H9 (cell line): Measurements from ENCODE around the gene PCDHGA10. TPM values are rescaled to one million over a fixed set of nuclear protein-coding genes. Genes with fewer than 3 reads are reported as not detected.

Experiments
- DNase-seq: peaks from one replicate; pipeline ENCODE4 v3.0.0-alpha.2; 2017
- H2AFZ ChIP-seq: one replicate; pipeline ENCODE4 v1.6.1; 2013; ENCODE audit warnings: mild to moderate bottlenecking, low read length, control low read depth, moderate library complexity
- H2AK5ac ChIP-seq: 2 replicates; pipeline ENCODE4 v1.6.1; 2013; ENCODE audit warnings: low read length, control low read depth, mixed read lengths; ENCODE audit not compliant: insufficient read length
- H2BK120ac ChIP-seq: one replicate; pipeline ENCODE4 v1.6.1; 2013; ENCODE audit warnings: low read depth, mild to moderate bottlenecking, low read length, control low read depth, inconsistent platforms; ENCODE audit not compliant: poor library complexity, severe bottlenecking
- H2BK12ac ChIP-seq: 2 replicates; pipeline ENCODE4 v1.6.1; 2013; ENCODE audit warnings: low read length, control low read depth, mixed read lengths, low read depth; ENCODE audit not compliant: insufficient read length
- H2BK15ac ChIP-seq: 2 replicates; pipeline ENCODE4 v1.6.1; 2013; ENCODE audit warnings: low read depth, low read length, control low read depth
- H2BK20ac ChIP-seq: one replicate; pipeline ENCODE4 v1.6.1; 2013; ENCODE audit warnings: low read depth, mild to moderate bottlenecking, low read length, control low read depth, inconsistent platforms; ENCODE audit not compliant: poor library complexity, severe bottlenecking
- H2BK5ac ChIP-seq: 2 replicates; pipeline ENCODE4 v1.6.1; 2013; ENCODE audit warnings: low read length, control low read depth, mixed read lengths; ENCODE audit not compliant: insufficient read length
- H3K14ac ChIP-seq: 2 replicates; pipeline ENCODE4 v1.6.1; 2013; ENCODE audit warnings: low read length, control low read depth; ENCODE audit not compliant: insufficient read depth
- H3K18ac ChIP-seq: 2 replicates; pipeline ENCODE4 v1.6.1; 2013; ENCODE audit warnings: low read depth, mild to moderate bottlenecking, mixed read lengths, low read length, control low read depth; ENCODE audit not compliant: insufficient read length
- H3K23ac ChIP-seq: 2 replicates; pipeline ENCODE4 v1.6.1; 2013; ENCODE audit warnings: low read length, control low read depth, mixed read lengths, low read depth; ENCODE audit not compliant: insufficient read length
- H3K23me2 ChIP-seq: 2 replicates; pipeline ENCODE4 v1.6.1; 2013; ENCODE audit warnings: low read depth, mild to moderate bottlenecking, mixed read lengths, low read length, control low read depth; ENCODE audit not compliant: insufficient read length, poor library complexity, severe bottlenecking
- H3K27ac ChIP-seq: 2 replicates; pipeline ENCODE4 v1.5.1; 2013; ENCODE audit warnings: low read length, control low read depth, mixed read lengths, low read depth; ENCODE audit not compliant: insufficient read length
- H3K27me3 ChIP-seq: 2 replicates; pipeline ENCODE4 v1.6.1; 2013; ENCODE audit warnings: low read length, control low read depth, inconsistent platforms; ENCODE audit not compliant: insufficient read depth
- H3K4ac ChIP-seq: 2 replicates; pipeline ENCODE4 v1.6.1; 2013; ENCODE audit warnings: low read depth, mild to moderate bottlenecking, control low read depth, inconsistent platforms, low read length, moderate library complexity
- H3K4me1 ChIP-seq: 2 replicates; pipeline ENCODE4 v1.6.1; 2013; ENCODE audit warnings: low read length, control low read depth, inconsistent platforms; ENCODE audit not compliant: insufficient read depth
- H3K4me2 ChIP-seq: 2 replicates; pipeline ENCODE4 v1.6.1; 2013; ENCODE audit warnings: low read length, control low read depth, mixed read lengths; ENCODE audit not compliant: insufficient read length, insufficient read depth
- H3K56ac ChIP-seq: 2 replicates; pipeline ENCODE4 v1.6.1; 2013; ENCODE audit warnings: low read depth, mild to moderate bottlenecking, mixed read lengths, low read length, control low read depth; ENCODE audit not compliant: insufficient read length
- H3K79me1 ChIP-seq: 2 replicates; pipeline ENCODE4 v1.6.1; 2013; ENCODE audit warnings: low read depth, mild to moderate bottlenecking, moderate library complexity, low read length, control low read depth, inconsistent platforms; ENCODE audit not compliant: insufficient read depth, poor library complexity, severe bottlenecking
- H3K79me2 ChIP-seq: 2 replicates; pipeline ENCODE4 v1.6.1; 2013; ENCODE audit warnings: low read length, control low read depth, inconsistent platforms; ENCODE audit not compliant: insufficient read depth
- H3K9ac ChIP-seq: 2 replicates; pipeline ENCODE4 v1.6.1; 2013; ENCODE audit warnings: low read length, control low read depth, mixed read lengths; ENCODE audit not compliant: insufficient read length; ENCODE audit errors: extremely low read depth
- H3K9me3 ChIP-seq: one replicate; pipeline ENCODE4 v1.6.1; 2013; ENCODE audit warnings: low read depth, low read length, inconsistent platforms; ENCODE audit not compliant: control insufficient read depth
- H3T11ph ChIP-seq: one replicate; pipeline ENCODE4 v1.6.1; 2013; ENCODE audit warnings: mild to moderate bottlenecking, low read length, control low read depth, inconsistent platforms
- H4K20me1 ChIP-seq: one replicate; pipeline ENCODE4 v1.6.1; 2013; ENCODE audit not compliant: control insufficient read depth, insufficient read length, insufficient read depth
- H4K5ac ChIP-seq: 2 replicates; pipeline ENCODE4 v1.6.1; 2013; ENCODE audit warnings: low read depth, mild to moderate bottlenecking, mixed read lengths, low read length, control low read depth; ENCODE audit not compliant: insufficient read length
- H4K8ac ChIP-seq: replicated peaks from 2 replicates; pipeline ENCODE4 v1.6.1; 2013; ENCODE audit warnings: low read length, control low read depth, mixed read lengths, low read depth; ENCODE audit not compliant: insufficient read length
- H4K91ac ChIP-seq: 2 replicates; pipeline ENCODE4 v1.6.1; 2013; ENCODE audit warnings: low read depth, mild to moderate bottlenecking, moderate library complexity, mixed read lengths, low read length, control low read depth; ENCODE audit not compliant: insufficient read length
- H3K27ac Mint-ChIP-seq, 3 experiments: 2 replicates in 2 of 3; 3 replicates in 1 of 3; pipeline ENCODE4 v1.8.0; 2020 to 2021; ENCODE audit warnings: mixed read lengths in 3 of 3, mild to moderate bottlenecking in 1 of 3, moderate library complexity in 1 of 3
- H3K27me3 Mint-ChIP-seq: 2 replicates; pipeline ENCODE4 v1.8.0; 2021; ENCODE audit warnings: low read depth, mild to moderate bottlenecking, moderate library complexity, mixed read lengths
- H3K36me3 Mint-ChIP-seq, 3 experiments: 2 replicates in 2 of 3; 3 replicates in 1 of 3; pipeline ENCODE4 v1.8.0; 2020 to 2021; ENCODE audit warnings: low read depth in 3 of 3, mixed read lengths in 3 of 3; ENCODE audit not compliant: insufficient read depth in 1 of 3
- H3K4me1 Mint-ChIP-seq, 2 experiments: 2 replicates each; pipeline ENCODE4 v1.8.0; 2020; ENCODE audit warnings: mixed read lengths in 2 of 2
- H3K4me3 Mint-ChIP-seq, 2 experiments: 2 replicates in 1 of 2; 3 replicates in 1 of 2; pipeline ENCODE4 v1.8.0; 2020 to 2021; ENCODE audit warnings: mild to moderate bottlenecking in 2 of 2, mixed read lengths in 2 of 2, moderate library complexity in 1 of 2
- H3K9me3 Mint-ChIP-seq, 2 experiments: 2 replicates in 1 of 2; 3 replicates in 1 of 2; pipeline ENCODE4 v1.8.0; 2020; ENCODE audit warnings: mild to moderate bottlenecking in 2 of 2, mixed read lengths in 2 of 2, moderate library complexity in 1 of 2
- WGBS: extraction: QIAGEN DNeasy Blood & Tissue Kit; methylation state at CpG from one replicate; pipeline ENCODE4 v1.1.7; 2013; ENCODE audit warnings: missing lambda C conversion rate, low lambda C conversion rate, mixed read lengths; ENCODE audit not compliant: insufficient read length; ENCODE audit errors: extremely low coverage; 5-methylcytosine and 5-hydroxymethylcytosine counted together
- total RNA-seq: library from RNA; stranded (reverse); gene quantifications from 2 replicates; pipeline ENCODE4 v1.2.1, GENCODE V29; 2021
- TF ChIP-seq, protein P1 (sequence below): fragments of 200-600 bp; sonication (generic); conservative IDR thresholded peaks from 3 replicates; pipeline ENCODE4 v1.8.0; 2021; ENCODE audit warnings: antibody characterized with exemption, mild to moderate bottlenecking

Gene PCDHGA10
- total RNA-seq, 1 experiment from 2014 or later: 15.1 TPM

- H3K18ac ChIP-seq: no peak within 1 kb of the TSS
Observed at GRCh38 chr5:141392429-141393198, 20.2 kb upstream of the PCDHGA10 start, which contains the start of gene PCDHGA8. Gene PCDHGA8, plus strand, starts transcription at chr5:141392633. Its CDS starts 181 bp downstream, at chr5:141392814.

More at GRCh38 chr5:141392429-141393198, 20.2 kb upstream of the PCDHGA10 start, which contains the start of gene PCDHGA8:
- Histone ChIP-seq H4K5ac (no peak within 1 kb of the TSS), H2BK120ac (no peak within 1 kb of the TSS), H2BK5ac (no peak within 1 kb of the TSS), H3T11ph (no peak within 1 kb of the TSS), H2BK15ac (no peak within 1 kb of the TSS), H2BK20ac (no peak within 1 kb of the TSS), H3K14ac (no peak within 1 kb of the TSS), H3K4ac (no peak within 1 kb of the TSS), H3K27ac (no peak within 1 kb of the TSS), H3K79me1 (no peaks in the 10 kb centered on the region), H3K4me2 (no peak within 1 kb of the TSS), H3K23ac (no peak within 1 kb of the TSS), H3K23me2 (no peaks in the 10 kb centered on the region), H3K4me1 (0 out of 2 replicates have a peak, but pooled peaks cover 2% of the 10 kb centered on the region), H4K20me1 (no peaks in the 10 kb centered on the region), H2AK5ac (no peak within 1 kb of the TSS), H3K27me3 (no peaks in the 10 kb centered on the region), H3K9ac (no peak within 1 kb of the TSS), H3K9me3 (peaks cover 53% of the 10 kb centered on the region), H3K79me2 (no peaks in the 10 kb centered on the region), H4K8ac (no peak within 1 kb of the TSS), H4K91ac (no peak within 1 kb of the TSS), H2AFZ (no peak within 1 kb of the TSS), H2BK12ac (no peak within 1 kb of the TSS), H3K56ac (no peak within 1 kb of the TSS)
- H3K9me3 Mint-ChIP-seq: peaks cover 62 to 76% of the 10 kb centered on the region in 2 experiments
- DNase-seq: no peak
- TF ChIP-seq, protein P1, sequence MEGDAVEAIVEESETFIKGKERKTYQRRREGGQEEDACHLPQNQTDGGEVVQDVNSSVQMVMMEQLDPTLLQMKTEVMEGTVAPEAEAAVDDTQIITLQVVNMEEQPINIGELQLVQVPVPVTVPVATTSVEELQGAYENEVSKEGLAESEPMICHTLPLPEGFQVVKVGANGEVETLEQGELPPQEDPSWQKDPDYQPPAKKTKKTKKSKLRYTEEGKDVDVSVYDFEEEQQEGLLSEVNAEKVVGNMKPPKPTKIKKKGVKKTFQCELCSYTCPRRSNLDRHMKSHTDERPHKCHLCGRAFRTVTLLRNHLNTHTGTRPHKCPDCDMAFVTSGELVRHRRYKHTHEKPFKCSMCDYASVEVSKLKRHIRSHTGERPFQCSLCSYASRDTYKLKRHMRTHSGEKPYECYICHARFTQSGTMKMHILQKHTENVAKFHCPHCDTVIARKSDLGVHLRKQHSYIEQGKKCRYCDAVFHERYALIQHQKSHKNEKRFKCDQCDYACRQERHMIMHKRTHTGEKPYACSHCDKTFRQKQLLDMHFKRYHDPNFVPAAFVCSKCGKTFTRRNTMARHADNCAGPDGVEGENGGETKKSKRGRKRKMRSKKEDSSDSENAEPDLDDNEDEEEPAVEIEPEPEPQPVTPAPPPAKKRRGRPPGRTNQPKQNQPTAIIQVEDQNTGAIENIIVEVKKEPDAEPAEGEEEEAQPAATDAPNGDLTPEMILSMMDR: no peak
- H3K27me3 Mint-ChIP-seq: peaks cover 10% of the 10 kb centered on the region
- no peaks in the 10 kb centered on the region for H3K4me1 Mint-ChIP-seq
- no CpG with 5 or more reads among the region's 38 CpGs for WGBS
- 0 out of 7 replicates have a peak within 1 kb of the TSS, but pooled peaks of 1 of the 3 experiments have one; percentile 59 for H3K27ac Mint-ChIP-seq
- H3K4me3 Mint-ChIP-seq: no peak within 1 kb of the TSS
- H3K36me3 Mint-ChIP-seq: peaks cover 29 to 64% (median 56%) of the 10 kb centered on the region in 3 experiments
